Putamen (tissue), 1 donor: ENCODE measurements around the gene IGSF3.
"Not testable (repeated sequence)": the region's sequence is repeated elsewhere in the genome, so short reads cannot be mapped to it uniquely, and the experiment has no call there.

Experiments used
- DNase-seq: peaks from one replicate; pipeline ENCODE4 v3.0.0-alpha.2; 2016; ENCODE audit warnings: low spot score

The IGSF3 gene

GRCh38 chr1:116661633-116662032 is 5.9 kb downstream of the IGSF3 start:
- no peak for DNase-seq

DNA sequence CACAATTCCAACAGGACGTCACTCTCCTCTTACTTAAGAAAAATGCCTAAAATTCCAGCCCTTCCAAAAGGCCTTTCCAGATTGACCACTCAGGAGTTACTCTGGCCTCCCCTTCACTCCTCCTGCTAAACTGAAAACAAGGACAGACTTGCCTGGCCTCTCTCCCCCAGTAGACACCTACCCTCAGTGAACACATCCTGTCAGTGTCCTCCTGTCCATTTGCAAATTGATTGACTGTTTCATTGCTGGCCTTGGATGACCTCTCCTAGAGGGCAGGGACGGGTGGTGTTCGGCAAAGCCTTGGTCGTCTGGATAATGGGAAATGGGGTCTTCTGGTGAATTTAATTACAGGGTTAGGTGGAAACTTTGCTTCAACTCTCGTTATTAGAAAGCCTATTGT is 8.9 kb downstream of the IGSF3 start:
- DNase-seq: not testable (repeated sequence)

DNA sequence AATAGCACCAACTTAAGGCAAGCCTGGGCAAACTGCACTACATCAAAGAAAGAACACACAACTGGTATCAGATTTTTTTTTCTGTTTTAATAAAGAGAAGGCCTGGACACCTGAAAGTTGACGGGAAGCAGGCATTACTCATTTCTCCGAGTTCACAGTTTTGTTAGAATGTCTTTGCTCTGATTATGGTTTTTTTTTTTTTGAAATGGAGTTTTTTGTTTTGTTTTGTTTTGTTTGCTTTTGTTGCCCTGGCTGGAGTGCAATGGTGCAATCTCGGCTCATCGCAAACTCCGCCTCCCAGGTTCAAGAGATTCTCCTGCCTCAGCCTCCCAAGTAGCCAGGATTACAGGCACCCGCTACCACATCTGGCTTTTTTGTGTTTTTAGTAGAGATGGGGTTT is 9.7 kb downstream of the IGSF3 start:
- not testable (repeated sequence) for DNase-seq

- DNase-seq: no peak
Measured at GRCh38 chr1:116654351-116654750, 13.2 kb downstream of the IGSF3 start.

- not testable (repeated sequence) for DNase-seq
Measured at GRCh38 chr1:116652598-116652997, 14.9 kb downstream of the IGSF3 start.

- not testable (repeated sequence) for DNase-seq
Measured at GRCh38 chr1:116650781-116651180, 16.8 kb downstream of the IGSF3 start.

GRCh38 chr1:116649041-116649440 is 18.5 kb downstream of the IGSF3 start:
- not testable (repeated sequence) for DNase-seq

GRCh38 chr1:116648325-116648724 is 19.2 kb downstream of the IGSF3 start:
- DNase-seq: not testable (repeated sequence)

DNA sequence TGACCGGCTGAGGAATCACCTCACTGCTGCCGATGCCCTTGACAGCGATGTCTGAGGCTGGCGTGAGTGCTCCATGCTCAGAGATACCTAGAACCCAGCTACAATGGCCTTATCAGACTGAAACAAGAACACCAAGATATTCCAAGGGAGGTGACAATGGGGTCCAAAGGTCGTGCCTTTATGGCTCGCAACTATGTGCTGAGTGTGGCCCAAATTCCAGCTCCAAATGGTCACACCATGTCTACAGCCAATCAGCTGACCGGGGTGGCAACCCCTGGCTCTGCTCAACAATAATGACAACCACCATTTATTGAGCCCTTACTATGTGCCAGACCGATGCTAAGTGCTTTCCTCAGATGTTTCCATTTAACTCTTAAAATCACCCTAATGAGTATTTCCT is 20.3 kb downstream of the IGSF3 start:
- DNase-seq: not testable (repeated sequence)

DNA sequence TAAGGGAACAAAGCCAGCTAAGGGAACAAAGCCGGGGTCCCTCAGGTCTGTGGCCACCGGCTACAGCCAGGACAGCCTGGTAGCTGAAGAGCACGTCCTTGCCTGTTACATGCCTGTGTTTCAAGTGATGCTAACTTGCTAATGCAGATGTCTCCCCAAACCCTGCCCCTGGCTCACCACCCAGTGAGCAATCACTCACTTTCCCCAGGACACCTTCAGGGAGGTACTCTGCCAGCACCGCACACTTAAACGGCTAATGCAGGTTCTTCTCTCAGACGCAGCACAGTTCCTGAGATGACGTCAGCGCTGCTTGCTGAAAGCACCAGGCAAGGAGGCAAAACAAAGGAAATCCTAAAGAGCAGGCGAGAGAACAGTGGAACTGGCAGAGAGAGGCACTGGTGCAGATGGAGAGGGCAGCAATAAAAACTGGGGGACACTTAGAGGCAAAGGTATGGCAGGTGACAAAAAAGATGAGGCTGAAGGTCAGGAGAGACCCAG is 20.8 kb downstream of the IGSF3 start:
- not testable (repeated sequence) for DNase-seq

GRCh38 chr1:116645802-116646672 is 21.5 kb downstream of the IGSF3 start:
- not testable (repeated sequence) for DNase-seq

GRCh38 chr1:116644993-116645392 is 22.5 kb downstream of the IGSF3 start:
- DNase-seq: not testable (repeated sequence)

GRCh38 chr1:116644096-116644495 is 23.4 kb downstream of the IGSF3 start:
- not testable (repeated sequence) for DNase-seq

DNA sequence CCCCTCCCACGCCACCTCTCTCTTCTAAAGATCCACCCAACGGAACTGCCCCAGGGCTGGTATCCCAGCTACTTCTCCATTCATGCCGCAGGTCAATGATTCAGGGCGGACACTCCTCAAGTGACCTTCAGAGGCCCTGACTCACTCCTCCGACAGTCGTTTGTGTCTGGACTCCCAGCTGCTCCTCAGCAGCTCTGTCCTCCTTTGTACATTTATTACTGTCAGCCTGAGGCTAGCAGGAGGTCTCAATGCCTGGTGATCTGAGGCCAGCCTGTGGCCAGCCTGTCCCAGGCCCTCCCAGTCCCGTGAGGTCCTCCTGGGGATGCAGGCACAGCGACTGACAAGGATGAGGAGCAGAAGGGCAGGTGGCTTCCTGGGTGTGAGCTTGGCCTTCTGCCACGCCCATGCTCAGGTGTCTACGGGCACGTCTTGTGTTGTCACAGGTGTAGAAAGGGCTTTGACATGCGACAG is 24.2 kb downstream of the IGSF3 start:
- DNase-seq: not testable (repeated sequence)

DNA sequence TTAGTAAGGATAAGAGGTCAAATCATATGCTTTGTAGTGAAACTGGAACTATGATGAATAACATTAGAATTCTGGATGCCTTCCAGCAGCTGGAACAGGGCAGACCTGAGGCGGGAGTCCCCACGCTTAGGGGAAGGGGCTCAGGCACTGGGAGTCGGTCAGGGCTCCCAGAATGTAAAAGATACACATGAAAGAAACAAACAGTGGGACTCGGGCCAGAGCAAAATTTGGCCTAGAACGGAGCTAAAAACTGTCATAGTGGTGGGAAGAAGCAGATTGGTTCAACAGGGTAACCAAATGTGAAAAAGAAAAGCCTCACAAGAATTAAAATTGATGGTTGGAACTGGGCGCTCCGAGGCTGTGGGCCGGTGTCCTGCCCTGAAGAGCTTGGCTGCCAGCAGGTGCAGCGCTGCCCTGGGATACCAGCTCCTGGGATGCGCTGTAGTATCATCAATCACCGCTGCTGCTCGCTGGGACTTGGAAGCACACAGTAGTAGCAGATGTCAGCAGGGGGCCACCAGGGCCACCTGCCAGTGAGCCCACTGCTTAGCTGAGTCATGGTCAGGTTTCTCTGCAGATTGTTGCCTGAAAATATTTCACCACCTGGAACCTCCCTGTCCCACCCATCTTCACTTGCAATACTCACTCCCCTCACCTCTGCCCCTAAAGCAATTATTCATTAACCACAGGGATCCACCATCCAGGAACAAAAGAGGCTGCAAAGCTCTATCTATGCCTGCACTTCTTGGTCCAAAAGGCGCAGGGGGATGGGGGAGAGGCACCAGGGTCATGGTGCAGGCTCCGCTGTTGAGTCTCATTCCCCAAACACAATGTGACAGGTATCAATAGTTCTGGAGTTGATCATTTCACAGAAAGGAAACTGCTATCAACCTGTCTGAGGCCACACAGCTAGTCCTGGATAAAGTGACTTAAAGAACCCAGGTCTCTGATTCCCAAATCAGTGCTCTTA is 24.9 kb downstream of the IGSF3 start:
- DNase-seq: not testable (repeated sequence)

- DNase-seq: not testable (repeated sequence)
Measured at GRCh38 chr1:116637583-116637982, 29.9 kb downstream of the IGSF3 start.

- DNase-seq: not testable (repeated sequence)
Measured at GRCh38 chr1:116636584-116636983, 30.9 kb downstream of the IGSF3 start.

DNA sequence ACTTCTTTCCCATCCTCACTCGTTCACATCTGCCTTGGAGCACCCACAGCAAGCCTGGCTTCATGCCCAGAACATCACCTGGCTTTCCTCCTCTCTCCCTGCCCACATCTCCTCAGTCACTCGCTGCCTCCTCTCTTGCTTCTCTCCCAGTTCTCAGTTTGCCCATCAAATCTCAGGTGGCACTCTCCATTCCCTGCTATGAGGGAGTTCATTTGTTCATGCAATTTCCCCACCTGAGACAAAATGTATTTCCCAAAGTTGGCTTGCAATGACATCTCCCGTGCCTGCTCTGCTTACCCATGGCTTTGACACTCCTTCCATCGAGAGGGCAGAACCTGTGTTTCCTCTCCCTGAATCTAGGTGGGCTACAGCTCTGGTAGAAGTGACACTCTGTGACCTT is 33.1 kb downstream of the IGSF3 start:
- not testable (repeated sequence) for DNase-seq

GRCh38 chr1:116631996-116632925 is 35.3 kb downstream of the IGSF3 start:
- DNase-seq: not testable (repeated sequence)

DNA sequence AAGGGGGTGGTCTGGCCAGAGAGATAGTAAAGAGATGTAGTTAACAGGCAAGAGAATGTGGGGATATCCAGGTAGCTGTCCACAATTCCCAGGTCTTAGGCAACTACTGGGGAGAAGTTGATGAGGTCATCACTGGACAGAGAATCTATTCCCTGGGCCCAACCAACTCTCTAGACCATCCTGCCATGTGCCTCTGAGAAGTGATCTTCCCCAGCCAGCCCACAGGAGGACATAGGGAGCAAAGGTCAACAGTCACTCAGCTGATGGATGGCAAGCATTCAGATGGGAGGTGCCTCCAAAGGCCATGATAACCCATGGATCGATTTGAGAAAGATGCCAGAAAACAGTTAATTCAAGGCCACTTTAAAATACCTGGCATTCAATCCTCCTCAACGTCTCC is 36.0 kb downstream of the IGSF3 start:
- DNase-seq: not testable (repeated sequence)

DNA sequence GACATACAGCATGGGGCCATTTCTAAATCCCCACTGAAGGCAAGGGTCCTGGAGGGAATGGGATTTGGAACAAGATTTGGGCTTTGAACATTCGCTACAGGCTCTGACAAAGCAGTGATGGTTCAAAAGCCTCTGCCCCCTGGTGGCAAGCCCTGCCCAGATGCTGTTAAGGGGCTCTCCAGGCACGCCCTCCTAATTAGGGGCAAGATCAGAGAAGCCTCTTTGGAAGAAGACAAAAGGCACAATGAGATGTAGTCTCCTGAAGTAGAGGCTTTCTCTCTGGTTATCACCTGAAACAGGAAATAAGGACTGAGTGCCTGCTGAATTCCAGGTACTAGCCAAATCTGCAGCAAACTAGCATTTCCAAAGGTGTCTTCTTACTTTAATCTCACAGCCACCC is 37.5 kb downstream of the IGSF3 start:
- not testable (repeated sequence) for DNase-seq
